GM12878 (cell line): ENCODE results near the gene CNTRL. TPM values are rescaled to one million over a fixed set of nuclear protein-coding genes. Genes with fewer than 3 reads are reported as not detected.

Source experiments
- CHD2 ChIP-seq: IDR thresholded peaks from 2 replicates; pipeline ENCODE4 v1.6.1; 2011; ENCODE audit warnings: low read depth, low read length, improper control_type of control experiment, borderline replicate concordance
- CUX1 ChIP-seq: IDR thresholded peaks from 2 replicates; pipeline ENCODE4 v1.6.1; 2012; ENCODE audit warnings: improper control_type of control experiment, low read depth, low read length; ENCODE audit not compliant: insufficient replicate concordance
- HCFC1 ChIP-seq: fragments of 150-350 bp; IDR thresholded peaks from 2 replicates; pipeline ENCODE4 v1.6.1; 2014; ENCODE audit warnings: low read length
- MAX ChIP-seq: IDR thresholded peaks from 2 replicates; pipeline ENCODE4 v1.6.1; 2012; ENCODE audit warnings: low read depth, low read length, improper control_type of control experiment
- MLLT1 ChIP-seq: fragments of 450-650 bp; IDR thresholded peaks from 2 replicates; pipeline ENCODE4 v1.6.1; 2016; ENCODE audit warnings: mild to moderate bottlenecking
- MXI1 ChIP-seq: fragments of 150-350 bp; IDR thresholded peaks from 2 replicates; pipeline ENCODE4 v1.6.1; 2011; ENCODE audit warnings: low read depth, mild to moderate bottlenecking, inconsistent platforms, low read length, improper control_type of control experiment
- NBN ChIP-seq: fragments of 450-650 bp; IDR thresholded peaks from 2 replicates; pipeline ENCODE4 v1.6.1; 2016
- NKRF ChIP-seq: fragments of 450-650 bp; conservative IDR thresholded peaks from 2 replicates; pipeline ENCODE4 v1.6.1; 2017; ENCODE audit warnings: mild to moderate bottlenecking, moderate library complexity
- SIN3A ChIP-seq: IDR thresholded peaks from 2 replicates; pipeline ENCODE4 v1.6.1; 2012; ENCODE audit warnings: low read depth, low read length, improper control_type of control experiment
- SIX5 ChIP-seq: IDR thresholded peaks from 2 replicates; pipeline ENCODE4 v1.6.1; 2011; ENCODE audit warnings: mild to moderate bottlenecking, low read depth, low read length, moderate library complexity; ENCODE audit not compliant: severe bottlenecking
- SKIL ChIP-seq: fragments of 450-650 bp; IDR thresholded peaks from 2 replicates; pipeline ENCODE4 v1.6.1; 2017; ENCODE audit warnings: mild to moderate bottlenecking, low read depth, inconsistent platforms; ENCODE audit not compliant: poor library complexity, severe bottlenecking
- STAT1 ChIP-seq: fragments of 450-650 bp; conservative IDR thresholded peaks from 2 replicates; pipeline ENCODE4 v1.6.1; 2014; ENCODE audit warnings: antibody characterized with exemption, mild to moderate bottlenecking
- STAT3 ChIP-seq: IDR thresholded peaks from 2 replicates; pipeline ENCODE4 v1.6.1; 2011; ENCODE audit warnings: low read depth, low read length, improper control_type of control experiment
- TAF1 ChIP-seq: IDR thresholded peaks from 2 replicates; pipeline ENCODE4 v1.6.1; 2011; ENCODE audit warnings: mild to moderate bottlenecking, low read depth, low read length, borderline replicate concordance
- YY1 ChIP-seq: IDR thresholded peaks from 2 replicates; pipeline ENCODE4 v1.6.1; 2011; ENCODE audit warnings: low read depth, mild to moderate bottlenecking, low read length
- ZZZ3 ChIP-seq: IDR thresholded peaks from 2 replicates; pipeline ENCODE4 v1.6.1; 2011; ENCODE audit warnings: low read depth; ENCODE audit not compliant: control insufficient read depth, insufficient read length
- polyA plus RNA-seq, 11 experiments: library from polyadenylated mRNA; depleted of rRNA in 4 of 11; unstranded in 6 of 11; stranded (reverse) in 5 of 11; fragments of >200 nt; fragmentation: Nextera tagmentation in 4 of 11; fragmentation: Illumina TruSeq in 1 of 11; extraction: Ambion mirVana in 4 of 11; extraction: Trizol in 1 of 11; gene quantifications; 1 replicate in 1 of 11; 2 replicates in 10 of 11; pipeline versions ENCODE4 v1.2.1 to v1.2.3, GENCODE V29; 2011 to 2016; ENCODE audit warnings: inconsistent platforms in 2 of 11, missing spikeins in 2 of 11, low read depth in 1 of 11
- total RNA-seq, 4 experiments: library from RNA; depleted of rRNA in 3 of 4; stranded (reverse); fragments of >200 nt in 3 of 4; fragmentation: Illumina TruSeq in 1 of 4; extraction: Trizol in 1 of 4; gene quantifications; 2 replicates each; pipeline versions ENCODE4 v1.2.1 to v1.2.3, GENCODE V29; 2013 to 2021

The CNTRL gene
- total and polyA plus RNA-seq, 10 of the 15 experiments (the other 5 are each of a cell fraction or from before 2014, with no cell fraction given) = 20.0 to 65.4 (median 38.8) TPM

- TF ChIP-seq CHD2 (peak; percentile 59; the same call in 1 of the 2 replicates), STAT1 (no peak), YY1 (peak; percentile 97), NBN (peak; percentile 24), MXI1 (peak; percentile 88), SIN3A (peak; percentile 69; the same call in 1 of the 2 replicates), SKIL (no peak), MAX (peak; percentile 90; the same call in 1 of the 2 replicates), CUX1 (no peak), SIX5 (no peak), ZZZ3 (no peak), TAF1 (peak; percentile 52; the same call in 1 of the 2 replicates), STAT3 (no peak), HCFC1 (peak; percentile 24; the same call in 1 of the 2 replicates), MLLT1 (peak; percentile 18; the same call in 1 of the 2 replicates), NKRF (peak; percentile 79)
These were observed at the start of gene CNTRL (continued) for GRCh38 chr9:121074370-121075250.
